ENCODE measurements around the gene METTL25B. TPM values are rescaled to one million over a fixed set of nuclear protein-coding genes. Genes with fewer than 3 reads are reported as not detected.
A peak's percentile ranks its signal among the peaks of the same experiment; 100 is the strongest.
"Not testable (repeated sequence)": the region's sequence is repeated elsewhere in the genome, so short reads cannot be mapped to it uniquely, and the experiment has no call there.

METTL25B gene
- total RNA-seq, 1 donor = 10.9 TPM

DNA sequence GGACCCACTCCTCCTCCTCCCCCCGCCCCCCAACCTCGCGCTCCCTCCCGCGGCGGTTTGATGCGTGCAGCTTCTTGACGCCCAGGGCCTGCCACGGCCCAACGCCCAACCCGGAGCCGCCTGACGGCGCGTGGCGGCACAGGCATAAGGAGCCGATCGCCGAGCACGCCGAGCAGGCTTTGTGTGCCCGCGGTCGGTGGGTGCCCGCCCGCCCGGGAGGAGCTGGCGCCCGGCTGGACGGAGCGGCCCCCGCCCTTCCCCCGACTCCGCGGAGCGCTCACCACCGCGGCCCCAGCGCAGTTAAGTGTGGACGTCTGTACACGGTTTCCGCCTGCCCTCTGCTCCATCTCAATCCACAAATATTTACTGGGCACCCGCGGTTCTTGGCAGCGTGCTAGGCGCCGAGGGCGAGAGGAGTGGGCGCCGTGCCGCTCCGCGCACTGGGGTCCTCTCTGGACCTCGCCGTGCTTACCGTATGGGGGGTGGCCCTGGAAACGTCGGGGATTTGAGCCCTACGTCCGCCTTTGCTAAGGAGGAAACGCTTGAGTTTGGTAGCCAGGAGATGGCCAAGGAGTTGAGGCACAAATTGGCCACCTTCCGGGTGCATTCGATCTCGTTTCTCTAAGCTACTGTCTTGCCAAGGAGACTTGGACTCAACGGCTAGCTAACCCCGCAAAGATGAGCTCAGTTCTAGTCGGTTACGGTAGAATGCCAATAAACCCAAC is 23.6 kb downstream of the METTL25B start:
- TF ChIP-seq, protein P1, sequence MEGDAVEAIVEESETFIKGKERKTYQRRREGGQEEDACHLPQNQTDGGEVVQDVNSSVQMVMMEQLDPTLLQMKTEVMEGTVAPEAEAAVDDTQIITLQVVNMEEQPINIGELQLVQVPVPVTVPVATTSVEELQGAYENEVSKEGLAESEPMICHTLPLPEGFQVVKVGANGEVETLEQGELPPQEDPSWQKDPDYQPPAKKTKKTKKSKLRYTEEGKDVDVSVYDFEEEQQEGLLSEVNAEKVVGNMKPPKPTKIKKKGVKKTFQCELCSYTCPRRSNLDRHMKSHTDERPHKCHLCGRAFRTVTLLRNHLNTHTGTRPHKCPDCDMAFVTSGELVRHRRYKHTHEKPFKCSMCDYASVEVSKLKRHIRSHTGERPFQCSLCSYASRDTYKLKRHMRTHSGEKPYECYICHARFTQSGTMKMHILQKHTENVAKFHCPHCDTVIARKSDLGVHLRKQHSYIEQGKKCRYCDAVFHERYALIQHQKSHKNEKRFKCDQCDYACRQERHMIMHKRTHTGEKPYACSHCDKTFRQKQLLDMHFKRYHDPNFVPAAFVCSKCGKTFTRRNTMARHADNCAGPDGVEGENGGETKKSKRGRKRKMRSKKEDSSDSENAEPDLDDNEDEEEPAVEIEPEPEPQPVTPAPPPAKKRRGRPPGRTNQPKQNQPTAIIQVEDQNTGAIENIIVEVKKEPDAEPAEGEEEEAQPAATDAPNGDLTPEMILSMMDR (IDR thresholded peaks at IDR 0.05; ENCODE audit: insufficient read depth, low read length) = no peak
- DNase-seq (ENCODE audit: low read depth) = peak; percentile 93
- peak overlapping the region; percentile 93 for H3K4me3 ChIP-seq (ENCODE audit: low read depth, low read length)

DNA sequence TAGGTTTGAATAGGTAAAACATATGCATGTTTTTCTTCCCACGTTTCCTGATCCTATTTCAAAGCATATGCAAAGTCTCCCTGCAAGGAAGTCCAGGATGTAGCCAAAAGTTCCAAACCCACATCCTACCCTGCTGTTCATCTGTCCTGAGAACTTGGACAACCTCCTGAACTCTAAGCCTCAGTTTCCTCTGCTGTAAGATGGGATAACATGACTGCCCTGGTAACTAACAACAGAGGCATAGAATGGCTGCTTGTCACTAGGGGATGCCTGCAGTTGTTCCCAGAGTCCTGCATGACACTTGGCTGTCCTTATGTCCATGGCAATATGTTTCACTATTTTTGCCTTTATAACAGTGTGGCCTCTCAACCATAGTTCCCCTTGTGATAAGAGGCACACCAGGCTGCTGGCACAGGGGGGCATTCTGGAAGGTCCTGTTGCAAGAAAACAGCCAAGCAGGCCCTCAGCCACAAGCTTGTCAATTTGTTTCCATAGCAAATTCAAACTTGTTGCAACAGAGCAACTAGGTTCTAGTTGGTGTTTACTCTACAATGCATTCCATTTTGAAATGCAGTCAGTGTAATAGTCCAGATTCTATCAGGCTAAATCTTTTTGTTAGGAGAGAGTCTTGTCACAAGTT is 24.7 kb downstream of the METTL25B start:
- peak overlapping the region; percentile 93 for H3K4me3 ChIP-seq (ENCODE audit: low read depth, low read length)
- TF ChIP-seq, protein P1 (IDR thresholded peaks at IDR 0.05; ENCODE audit: insufficient read depth, low read length) = no peak
- peak; percentile 29 for DNase-seq (ENCODE audit: low read depth)

DNA sequence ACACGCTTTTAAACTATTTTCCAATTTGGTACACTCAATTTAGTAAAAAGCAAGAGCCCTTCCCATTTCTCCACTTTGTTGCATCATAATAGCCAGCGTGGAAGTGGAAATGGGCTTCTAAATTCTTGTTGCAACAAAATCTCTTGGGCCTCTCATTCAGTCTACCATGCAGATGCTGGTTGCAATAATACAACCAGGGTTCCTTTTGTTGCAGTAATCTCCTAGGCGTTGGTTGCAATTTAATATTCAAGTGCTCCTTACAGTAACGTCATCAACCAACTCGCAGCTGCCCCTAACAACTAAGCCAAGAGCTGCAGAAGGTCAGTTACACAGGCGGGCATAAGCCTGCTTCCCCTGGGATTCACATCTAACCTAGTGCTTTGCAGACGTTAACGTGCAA is 25.9 kb downstream of the METTL25B start:
- DNase-seq (ENCODE audit: low read depth) = no peak
- TF ChIP-seq, protein P1 (IDR thresholded peaks at IDR 0.05; ENCODE audit: insufficient read depth, low read length) = no peak
- no peak overlapping the region for H3K4me3 ChIP-seq (ENCODE audit: low read depth, low read length)

DNA sequence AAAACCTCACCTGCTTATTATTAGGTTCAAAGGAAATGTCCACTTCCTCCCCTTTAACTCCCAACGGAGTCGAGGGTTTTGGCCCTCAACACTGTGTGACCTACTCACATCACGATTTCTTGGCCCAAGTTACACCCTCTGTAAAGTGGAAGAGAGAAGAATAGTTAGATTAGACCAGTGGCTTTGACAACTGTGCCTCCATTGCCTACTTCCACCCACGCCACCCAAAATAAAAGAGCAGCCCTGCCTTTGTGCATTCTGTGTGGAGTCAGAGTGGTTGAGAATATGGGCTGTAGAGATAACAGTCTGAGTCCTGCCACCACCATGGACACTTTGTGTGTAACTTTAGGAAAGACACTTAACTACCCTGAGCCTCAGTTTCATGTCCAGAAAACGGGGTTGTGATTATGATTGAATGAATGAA is 27.3 kb downstream of the METTL25B start:
- DNase-seq (ENCODE audit: low read depth) = no peak
- H3K4me3 ChIP-seq (ENCODE audit: low read depth, low read length) = no peak overlapping the region
- TF ChIP-seq, protein P1 (IDR thresholded peaks at IDR 0.05; ENCODE audit: insufficient read depth, low read length) = no peak

DNA sequence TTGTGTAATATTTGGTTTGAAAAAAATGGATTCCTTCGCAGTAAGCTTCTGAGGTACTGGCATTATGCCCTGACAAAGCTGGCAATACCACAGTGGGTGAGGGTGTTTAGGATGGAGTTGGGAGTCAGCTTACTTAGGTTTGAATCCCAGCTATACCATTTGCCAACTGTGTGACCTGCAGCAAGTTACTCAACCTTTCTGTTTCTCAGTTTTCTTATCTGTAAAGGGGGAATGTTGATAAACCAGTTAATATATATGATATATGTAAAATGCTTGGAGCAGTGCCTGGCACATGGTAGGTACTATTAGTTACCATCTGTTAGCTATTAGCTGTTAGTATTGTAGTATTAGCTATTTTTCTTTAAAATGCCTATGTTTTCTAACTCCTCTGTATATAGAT is 28.1 kb downstream of the METTL25B start:
- no peak overlapping the region for H3K4me3 ChIP-seq (ENCODE audit: low read depth, low read length)
- TF ChIP-seq, protein P1 (IDR thresholded peaks at IDR 0.05; ENCODE audit: insufficient read depth, low read length) = no peak
- DNase-seq (ENCODE audit: low read depth) = no peak

DNA sequence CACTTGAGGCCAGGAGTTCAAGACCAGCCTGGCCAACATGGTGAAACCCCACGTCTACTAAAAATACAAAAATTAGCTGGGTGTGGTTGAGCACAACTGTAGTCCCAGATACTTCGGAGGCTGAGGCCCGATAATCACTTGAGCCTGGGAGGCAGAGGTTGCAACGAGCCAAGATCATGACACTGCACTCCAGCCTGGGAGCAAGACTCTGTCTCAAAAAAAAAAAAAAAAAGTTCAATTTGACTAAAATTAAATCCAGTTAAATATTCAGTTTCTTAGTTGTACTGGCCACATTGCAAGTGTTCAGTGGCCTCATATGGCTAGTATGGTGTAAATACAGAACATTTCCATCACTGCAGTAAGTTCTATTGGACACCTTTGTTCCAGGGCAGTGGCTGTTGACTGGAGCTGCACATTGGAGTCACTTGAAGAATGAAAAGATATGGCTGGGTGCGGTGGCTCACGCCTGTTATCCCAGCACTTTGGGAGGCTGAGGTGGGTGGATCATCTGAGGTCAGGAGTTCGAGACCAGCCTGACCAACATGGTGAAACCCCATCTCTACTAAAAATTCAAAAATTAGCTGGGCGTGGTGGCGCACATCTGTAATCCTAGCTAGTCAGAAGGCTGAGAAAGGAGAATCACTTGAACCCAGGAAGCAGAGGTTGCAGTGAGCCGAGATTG is 29.4 kb downstream of the METTL25B start:
- DNase-seq (ENCODE audit: low read depth); H3K4me3 ChIP-seq (ENCODE audit: low read depth, low read length): not testable (repeated sequence)
